ENCODE measurements around the gene CHMP6. TPM values are rescaled to one million over a fixed set of nuclear protein-coding genes. Genes with fewer than 3 reads are reported as not detected.

Gene CHMP6
- total and polyA plus RNA-seq, 9 of the 15 experiments (the other 6 are each of a cell fraction or from before 2014, with no cell fraction given): 0.25 to 30.4 (median 13.4) TPM

- Histone ChIP-seq H3K4me3 (no peak overlapping the region), H3K4me1 (replicated peaks in 1 of 2; ENCODE audit: control insufficient read depth in 2 of 2, insufficient read depth in 2 of 2, low read length in 2 of 2) (peaks cover 0 to 40% of the 10 kb centered on the region in 2 experiments; a peak in 3 of 5 replicates), H3K9me3 (replicated peaks; ENCODE audit: control insufficient read depth, insufficient read depth, low read depth, low read length) (no peaks in the 10 kb centered on the region), H3K79me2 (ENCODE audit: control insufficient read depth, insufficient read depth, low read length) (no peaks in the 10 kb centered on the region), H2AFZ (ENCODE audit: low read depth, low read length) (no peak overlapping the region), H3K4me2 (ENCODE audit: insufficient read depth, low read length) (no peak overlapping the region), H3K9ac (ENCODE audit: insufficient read depth in 1 of 2, low read depth in 2 of 2, low read length in 2 of 2) (peak overlapping the region in 1 of 2 experiments; percentile 75; a peak in 2 of 4 replicates), H4K20me1 (replicated peaks; ENCODE audit: control insufficient read depth, insufficient read depth, low read length) (0 out of 2 replicates have a peak, but pooled peaks cover 9% of the 10 kb centered on the region), H3K27me3 (ENCODE audit: control insufficient read depth in 2 of 2, insufficient read depth in 2 of 2, low read length in 2 of 2) (peaks cover 12 to 28% of the 10 kb centered on the region in 2 experiments; a peak in 4 of 5 replicates), H3K36me3 (ENCODE audit: control insufficient read depth, insufficient read depth, low read length) (no peaks in the 10 kb centered on the region), H3K9me1 (ENCODE audit: control insufficient read depth, insufficient read depth, low read length) (no peaks in the 10 kb centered on the region), H3K27ac (ENCODE audit: extremely low read depth, low read depth, low read length) (no peak overlapping the region)
- DNase-seq (ENCODE audit: extremely low read depth in 1 of 4, low spot score in 3 of 4) (no peak), ATAC-seq (no peak), FAIRE-seq (no peak)
- intact Hi-C loops (cut with micrococcal nuclease) (loop anchor here (5.0 to 10.0 kb wide), 2 partner anchors 243 to 555 kb away; partner anchors contain the start of gene CEP131), in situ Hi-C loops (cut with MboI) (loop anchor here (5.0 to 10.0 kb wide), 2 partner anchors 555 to 787 kb away; no protein-coding TSS in a partner anchor)
- WGBS (ENCODE audit: insufficient coverage, low coverage, missing lambda C conversion rate): 4% methylated on average over 13 of the region's 17 CpGs
- ChIA-PET CTCF (ENCODE audit: low intra/inter-chr PET ratio) (interaction anchor here (0.6 to 2.0 kb wide), 6 partner anchors 120 to 973 kb away, joined by 3 to 17 read pairs (median 4); no protein-coding TSS in a partner anchor), POLR2A (interaction anchor here (0.6 kb wide), 1 partner anchor 46 kb away, joined by 3 read pairs; no protein-coding TSS in a partner anchor)
- no TSS peak for BruUV-seq (replicated peaks)
- TF ChIP-seq TSC22D4 (tag; IDR thresholded peaks at IDR 0.05): no peak
- TF ChIP-seq EGR1 (conservative IDR thresholded peaks at IDR 0.05): 0 out of 2 replicates have a peak, but pooled peaks have one; percentile 13
Observed at GRCh38 chr17:80981929-80982425, 9.7 kb upstream of the CHMP6 start.

DNA sequence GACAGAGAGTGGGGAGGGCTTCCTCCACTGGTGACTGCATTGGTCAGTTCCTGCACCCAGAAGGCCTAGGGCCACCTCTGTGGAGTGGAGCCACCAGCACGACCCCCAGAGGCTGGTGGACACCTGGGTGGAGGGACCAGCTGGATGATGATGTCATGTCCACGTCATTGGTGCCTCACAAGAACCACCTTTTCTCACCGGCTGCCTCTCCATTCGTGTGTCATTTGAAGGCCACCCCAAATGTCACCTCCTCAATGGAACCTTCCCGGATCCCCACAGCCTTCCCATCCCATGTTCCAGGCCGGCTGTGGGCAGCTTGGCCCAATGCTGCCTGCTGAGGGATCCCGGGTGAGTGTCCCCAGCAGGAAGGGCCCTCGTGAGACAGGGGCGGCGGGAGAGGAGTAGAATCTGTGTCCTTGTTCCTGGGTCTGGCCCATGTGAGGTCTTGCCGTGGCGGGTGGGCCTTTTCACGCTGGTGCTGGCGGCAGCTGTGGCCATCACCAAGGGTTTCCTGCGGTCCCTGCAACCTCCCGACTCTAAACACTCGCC lies 9.1 kb upstream of the CHMP6 start:
- intact Hi-C loops (cut with micrococcal nuclease): loop anchor here (5.0 to 10.0 kb wide), 2 partner anchors 242 to 555 kb away; partner anchors contain the start of gene CEP131
- no peak for FAIRE-seq
- ChIA-PET CTCF (ENCODE audit: low intra/inter-chr PET ratio) (interaction anchor here (0.9 to 2.0 kb wide), 3 partner anchors 119 to 900 kb away, joined by 4 to 17 read pairs (median 4); no protein-coding TSS in a partner anchor), POLR2A (interaction anchor here (0.5 to 0.6 kb wide), 2 partner anchors 30 to 46 kb away, joined by 3 read pairs; no protein-coding TSS in a partner anchor)
- Histone ChIP-seq H3K9me3 (replicated peaks; ENCODE audit: control insufficient read depth, insufficient read depth, low read depth, low read length) (no peaks in the 10 kb centered on the region), H3K79me2 (ENCODE audit: control insufficient read depth, insufficient read depth, low read length) (no peaks in the 10 kb centered on the region), H4K20me1 (replicated peaks; ENCODE audit: control insufficient read depth, insufficient read depth, low read length) (0 out of 2 replicates have a peak, but pooled peaks cover 9% of the 10 kb centered on the region), H3K27me3 (ENCODE audit: control insufficient read depth in 2 of 2, insufficient read depth in 2 of 2, low read length in 2 of 2) (peaks cover 12 to 28% of the 10 kb centered on the region in 2 experiments; a peak in 4 of 5 replicates), H3K4me2 (ENCODE audit: insufficient read depth, low read length) (no peak overlapping the region), H3K4me3 (no peak overlapping the region), H3K4me1 (replicated peaks in 1 of 2; ENCODE audit: control insufficient read depth in 2 of 2, insufficient read depth in 2 of 2, low read length in 2 of 2) (peaks cover 0 to 45% of the 10 kb centered on the region in 2 experiments; a peak in 3 of 5 replicates), H3K9ac (ENCODE audit: insufficient read depth in 1 of 2, low read depth in 2 of 2, low read length in 2 of 2) (peak overlapping the region in 1 of 2 experiments; percentile 10; a peak in 1 of 4 replicates), H2AFZ (ENCODE audit: low read depth, low read length) (no peak overlapping the region), H3K9me1 (ENCODE audit: control insufficient read depth, insufficient read depth, low read length) (no peaks in the 10 kb centered on the region), H3K27ac (ENCODE audit: extremely low read depth, low read depth, low read length) (no peak overlapping the region), H3K36me3 (ENCODE audit: control insufficient read depth, insufficient read depth, low read length) (no peaks in the 10 kb centered on the region)
- ATAC-seq: no peak
- BruUV-seq (replicated peaks): no TSS peak
- DNase-seq (ENCODE audit: extremely low read depth in 1 of 4, low spot score in 3 of 4): no peak
- 13% methylated on average over 17 of the region's 17 CpGs for WGBS (ENCODE audit: insufficient coverage, low coverage, missing lambda C conversion rate)
- in situ Hi-C loops (cut with MboI): loop anchor here (5.0 to 10.0 kb wide), 2 partner anchors 555 to 788 kb away; no protein-coding TSS in a partner anchor
- peak; percentile 69 for TF ChIP-seq TFAP4 (CRISPR knock-in tag; IDR thresholded peaks at IDR 0.05; ENCODE audit: borderline replicate concordance)
- TF ChIP-seq CBFB (CRISPR knock-in tag; IDR thresholded peaks at IDR 0.05): no peak
- no peak for TF ChIP-seq CHD2 (IDR thresholded peaks at IDR 0.05; ENCODE audit: low read depth, low read length)
- no peak for TF ChIP-seq GABPB1 (CRISPR knock-in tag; IDR thresholded peaks at IDR 0.05)
- TF ChIP-seq POLR2A (conservative IDR thresholded peaks at IDR 0.05): no peak
- TF ChIP-seq CHD4 (IDR thresholded peaks at IDR 0.05; ENCODE audit: insufficient read depth, insufficient replicate concordance, low read depth, low read length, poor library complexity, severe bottlenecking): no peak
- no peak for TF ChIP-seq EGR1 (conservative IDR thresholded peaks at IDR 0.05)
- no peak for TF ChIP-seq SMARCA4 (IDR thresholded peaks at IDR 0.05)
- no peak for TF ChIP-seq SAP30 (IDR thresholded peaks at IDR 0.05; ENCODE audit: borderline replicate concordance, insufficient read depth, low read depth, low read length, poor library complexity, severe bottlenecking)
